Bone marrow (tissue), 2 donors: ENCODE measurements around the gene GAS2L1.
"Not testable (repeated sequence)": the region's sequence is repeated elsewhere in the genome, so short reads cannot be mapped to it uniquely, and the experiment has no call there.

ENCODE experiments used
- DNase-seq, 2 donors: peaks; one replicate each; lab custom pipeline; 2025; lab: John Stamatoyannopoulos, UW

GAS2L1 gene

GRCh38 chr22:29342177-29342576 is 35.7 kb downstream of the GAS2L1 start:
- no peak for DNase-seq

- no peak for DNase-seq
Measured at GRCh38 chr22:29342577-29343312, 36.3 kb downstream of the GAS2L1 start.

- DNase-seq, result no peak
Measured at GRCh38 chr22:29343313-29343805, 36.9 kb downstream of the GAS2L1 start.

GRCh38 chr22:29344137-29344536 is 37.7 kb downstream of the GAS2L1 start:
- no peak for DNase-seq

GRCh38 chr22:29344889-29345288 is 38.4 kb downstream of the GAS2L1 start:
- not testable (repeated sequence) for DNase-seq

- no peak for DNase-seq
Measured at GRCh38 chr22:29345932-29346331, 39.5 kb downstream of the GAS2L1 start.

GRCh38 chr22:29346659-29347058 is 40.2 kb downstream of the GAS2L1 start:
- DNase-seq, result no peak

GRCh38 chr22:29348041-29348440 is 41.6 kb downstream of the GAS2L1 start:
- no peak for DNase-seq

GRCh38 chr22:29348956-29349355 is 42.5 kb downstream of the GAS2L1 start:
- DNase-seq, result no peak

GRCh38 chr22:29351042-29351441 is 44.6 kb downstream of the GAS2L1 start:
- DNase-seq, result no peak

- DNase-seq, result no peak
Measured at GRCh38 chr22:29351891-29352290, 45.4 kb downstream of the GAS2L1 start.

GRCh38 chr22:29352778-29353177 is 46.3 kb downstream of the GAS2L1 start:
- no peak for DNase-seq

- DNase-seq, result no peak
Measured at GRCh38 chr22:29353286-29353685, 46.8 kb downstream of the GAS2L1 start.

- no peak for DNase-seq
Measured at GRCh38 chr22:29353860-29354259, 47.4 kb downstream of the GAS2L1 start.

- DNase-seq, result not testable (repeated sequence)
Measured at GRCh38 chr22:29357193-29357890, 50.9 kb downstream of the GAS2L1 start.

- no peak for DNase-seq
Measured at GRCh38 chr22:29359469-29359868, 53.0 kb downstream of the GAS2L1 start.
